ENCODE results near the gene CCDC12. TPM values are rescaled to one million over a fixed set of nuclear protein-coding genes. Genes with fewer than 3 reads are reported as not detected.
A peak's percentile ranks its signal among the peaks of the same experiment; 100 is the strongest.

CCDC12 gene
- total RNA-seq, 1 experiment from 2014 or later = 52.7 TPM

- Mint-ChIP-seq H3K36me3 (ENCODE audit: insufficient read depth, unreplicated experiment) (peaks cover 12% of the 10 kb centered on the region), H3K4me1 (ENCODE audit: low read depth, unreplicated experiment) (peaks cover 30% of the 10 kb centered on the region), H3K27ac (ENCODE audit: unreplicated experiment) (peak overlapping the region; percentile 68), H3K4me3 (ENCODE audit: unreplicated experiment) (peak overlapping the region; percentile 47), H3K27me3 (ENCODE audit: insufficient read depth, unreplicated experiment) (no peaks in the 10 kb centered on the region), H3K9me3 (ENCODE audit: unreplicated experiment) (no peaks in the 10 kb centered on the region)
- Histone ChIP-seq H3K36me3 (ENCODE audit: control insufficient read depth, insufficient read depth, low read length) (no peaks in the 10 kb centered on the region; the same call in 1 of the 2 replicates), H3K27me3 (replicated peaks; ENCODE audit: control insufficient read depth, insufficient read depth, low read length) (no peaks in the 10 kb centered on the region), H3K4me1 (peaks cover 50% of the 10 kb centered on the region), H3K4me3 (ENCODE audit: low read depth, low read length) (no peak overlapping the region; the same call in 1 of the 2 replicates), H3K9me3 (no peaks in the 10 kb centered on the region)
- DNase-seq = peak in 1 of 2 experiments; percentile 51
- intact Hi-C loops (cut with micrococcal nuclease; ENCODE audit: unreplicated experiment) = loop anchor here (2.0 kb wide), 2 partner anchors 17 to 301 kb away; partner anchors contain the start of genes KIF9 and KLHL18
- BruUV-seq (replicated peaks) = no TSS peak
- CTCF ChIA-PET = interaction anchor here (0.6 to 1.4 kb wide), 5 partner anchors 15 to 58 kb away, joined by 3 to 6 read pairs (median 3); no protein-coding TSS in a partner anchor
- no peak for TF ChIP-seq CTCF (IDR thresholded peaks at IDR 0.05; ENCODE audit: insufficient read depth in 1 of 2, low read depth in 1 of 2, low read length in 1 of 2, severe bottlenecking in 1 of 2, unreplicated experiment in 1 of 2)
- POLR2A ChIA-PET = interaction anchor here (0.6 kb wide), 1 partner anchor 47 kb away, joined by 5 read pairs; no protein-coding TSS in a partner anchor
Observed at GRCh38 chr3:46981932-46982471, 5.5 kb upstream of the CCDC12 start.

GRCh38 chr3:46979958-46980497 is 3.5 kb upstream of the CCDC12 start:
- BruUV-seq (replicated peaks) = no TSS peak
- peak overlapping the region; percentile 92 for H3K27ac Mint-ChIP-seq (ENCODE audit: unreplicated experiment)
- no peak for DNase-seq
- Histone ChIP-seq H3K36me3 (ENCODE audit: control insufficient read depth, insufficient read depth, low read length) (no peaks in the 10 kb centered on the region; the same call in 1 of the 2 replicates), H3K4me3 (ENCODE audit: low read depth, low read length) (peak overlapping the region; percentile 92), H3K4me1 (peaks cover 42% of the 10 kb centered on the region), H3K27me3 (replicated peaks; ENCODE audit: control insufficient read depth, insufficient read depth, low read length) (no peaks in the 10 kb centered on the region), H3K9me3 (no peaks in the 10 kb centered on the region)
- H3K4me3 Mint-ChIP-seq (ENCODE audit: unreplicated experiment) = peak overlapping the region; percentile 91
- CTCF ChIA-PET = interaction anchor here (0.6 to 2.4 kb wide), 7 partner anchors 13 to 56 kb away, joined by 4 to 9 read pairs (median 4); no protein-coding TSS in a partner anchor
- H3K4me1 Mint-ChIP-seq (ENCODE audit: low read depth, unreplicated experiment) = peaks cover 22% of the 10 kb centered on the region
- H3K27me3 Mint-ChIP-seq (ENCODE audit: insufficient read depth, unreplicated experiment) = no peaks in the 10 kb centered on the region
- POLR2A ChIA-PET = interaction anchor here (0.6 to 1.5 kb wide), 6 partner anchors 14 to 401 kb away, joined by 3 to 8 read pairs (median 4); partner anchors contain the start of gene PTPN23
- H3K36me3 Mint-ChIP-seq (ENCODE audit: insufficient read depth, unreplicated experiment) = peaks cover 24% of the 10 kb centered on the region
- intact Hi-C loops (cut with micrococcal nuclease; ENCODE audit: unreplicated experiment) = loop anchor here (1.0 to 2.0 kb wide), 3 partner anchors 19 to 37 kb away; no protein-coding TSS in a partner anchor
- no peaks in the 10 kb centered on the region for H3K9me3 Mint-ChIP-seq (ENCODE audit: unreplicated experiment)
- TF ChIP-seq CTCF (IDR thresholded peaks at IDR 0.05; ENCODE audit: insufficient read depth in 1 of 2, low read depth in 1 of 2, low read length in 1 of 2, severe bottlenecking in 1 of 2, unreplicated experiment in 1 of 2) = no peak
